Lower leg skin (tissue), 4 donors: ENCODE measurements around the gene ECT2L. TPM values are rescaled to one million over a fixed set of nuclear protein-coding genes. Genes with fewer than 3 reads are reported as not detected.

ENCODE experiments used
- DNase-seq, 2 donors: peaks; one replicate each; pipeline ENCODE4 v3.0.0-alpha.2; 2019; ENCODE audit warnings: low spot score in 2 of 2
- H3K4me3 ChIP-seq: fragments of 200-600 bp; sonication (generic); 2 replicates; pipeline ENCODE4 v1.5.1; 2017; ENCODE audit warnings: mild to moderate bottlenecking, low read depth; ENCODE audit not compliant: poor library complexity, severe bottlenecking
- CTCF ChIP-seq, 3 donors: fragments of 450-650 bp; IDR thresholded peaks; one replicate each; pipeline ENCODE4 v1.5.1; 2016; ENCODE audit warnings: antibody characterized with exemption in 3 of 3, mild to moderate bottlenecking in 3 of 3, moderate library complexity in 2 of 3
- POLR2A ChIP-seq, 2 donors: fragments of 450-650 bp; IDR thresholded peaks; one replicate each; pipeline ENCODE4 v1.6.1; 2016 to 2017; ENCODE audit warnings: antibody characterized with exemption in 2 of 2, mild to moderate bottlenecking in 1 of 2, moderate library complexity in 1 of 2
- WGBS, 2 donors: methylation state at CpG; one replicate each; pipeline ENCODE4 v1.1.5; 2018; 5-methylcytosine and 5-hydroxymethylcytosine counted together
- intact Hi-C: fragments of 100-400 bp; cut with DNase I; formaldehyde crosslinking; loops from one replicate; pipeline ENCODE4 v1.15.0; 2023; ENCODE audit warnings: low total_unique reads
- total RNA-seq, 4 donors: library from RNA; depleted of rRNA; stranded (reverse); fragments of >200 nt; gene quantifications; one replicate each; pipeline ENCODE4 v1.1.0, GENCODE V29; 2016

The ECT2L gene
- total RNA-seq, 4 donors from 2014 or later: 0.08 to 0.26 (median 0.10) TPM; not detected in 1

DNA sequence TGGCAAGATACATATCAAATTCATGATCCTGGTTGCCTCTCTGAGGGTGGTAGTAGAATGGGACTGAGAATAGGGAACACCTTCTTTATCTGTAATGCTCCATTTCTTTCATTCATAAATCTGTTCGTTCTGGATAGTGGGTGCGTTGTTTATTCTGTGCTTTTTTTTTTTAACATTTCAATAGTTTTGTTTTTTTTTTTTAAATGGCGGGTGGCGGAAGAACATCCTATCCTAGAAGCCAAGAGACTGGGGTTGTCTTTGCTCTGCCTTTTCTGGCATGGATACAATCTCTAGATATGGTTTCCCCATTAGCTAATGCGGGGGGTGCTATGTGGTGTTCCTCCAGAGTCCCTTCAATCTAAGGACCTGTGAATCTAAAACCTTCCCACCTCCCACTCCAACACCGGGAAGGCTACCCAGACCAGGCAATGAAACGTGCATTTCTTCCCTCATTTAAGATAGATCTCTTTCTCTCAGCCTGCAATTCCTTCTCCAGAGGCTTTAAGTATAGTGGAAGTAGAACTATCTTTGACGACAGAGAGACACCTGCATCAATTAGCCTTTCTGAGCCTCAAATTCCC, 23.2 kb upstream of the ECT2L start:
- intact Hi-C loops: no loop called here
- 14% methylated on average over 8 of the region's 8 CpGs for WGBS, 2 donors
- TF ChIP-seq POLR2A (IDR thresholded peaks at IDR 0.05) (no peak), CTCF (IDR thresholded peaks at IDR 0.05) (no peak)
- H3K4me3 ChIP-seq: peak overlapping the region; percentile 88
- no peak for DNase-seq

- WGBS, 2 donors: 0% methylated on average over 47 of the region's 47 CpGs
- peak; percentile 97 to 99 for DNase-seq
- peak within 1 kb of the TSS; percentile 88 for H3K4me3 ChIP-seq
- intact Hi-C loops: no loop called here
- TF ChIP-seq POLR2A (IDR thresholded peaks at IDR 0.05): no peak
- no peak for TF ChIP-seq CTCF (IDR thresholded peaks at IDR 0.05)
Measured at GRCh38 chr6:138773177-138774091, 22.5 kb upstream of the ECT2L start, which contains the start of gene CCDC28A. CCDC28A (plus strand) TSS chr6:138773769; CDS start chr6:138776121, 2,352 bp downstream.

DNA sequence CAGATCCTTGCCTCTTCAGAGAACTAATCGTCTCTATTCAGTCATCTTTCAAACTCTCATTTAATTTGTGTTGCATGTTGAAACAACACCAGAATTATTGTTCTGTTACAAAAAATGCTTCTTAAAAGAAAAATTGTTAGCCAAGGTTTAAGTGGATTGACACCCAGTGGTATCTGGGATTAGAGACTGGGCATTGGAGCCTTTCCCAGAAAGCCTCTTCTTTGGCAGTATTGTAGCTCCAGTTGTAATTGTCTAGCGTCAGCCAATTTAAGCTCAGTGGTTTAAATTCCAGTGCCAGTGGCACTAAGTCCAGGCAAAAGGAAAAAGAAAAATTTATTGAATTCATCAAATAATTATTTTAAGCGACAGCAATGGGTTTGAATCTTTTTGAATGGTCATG, 21.5 kb upstream of the ECT2L start:
- TF ChIP-seq POLR2A (IDR thresholded peaks at IDR 0.05): no peak
- TF ChIP-seq CTCF (IDR thresholded peaks at IDR 0.05): no peak

GRCh38 chr6:138776659-138777058, 19.2 kb upstream of the ECT2L start:
- DNase-seq: no peak
- no peak overlapping the region for H3K4me3 ChIP-seq
- intact Hi-C loops: no loop called here
- WGBS, 2 donors: 94 to 97% methylated on average over 1 of the region's 1 CpG
- no peak for TF ChIP-seq POLR2A (IDR thresholded peaks at IDR 0.05)
- TF ChIP-seq CTCF (IDR thresholded peaks at IDR 0.05): no peak

More for the DNA sequence above, 21.5 kb upstream of the ECT2L start:
- no peak for DNase-seq
- WGBS, 2 donors: 16% methylated on average over 3 of the region's 3 CpGs
- intact Hi-C loops: no loop called here
- H3K4me3 ChIP-seq: no peak overlapping the region

- no peak for DNase-seq
- intact Hi-C loops: no loop called here
- 95 to 96% methylated on average over 6 of the region's 6 CpGs for WGBS, 2 donors
- H3K4me3 ChIP-seq: no peak overlapping the region
- TF ChIP-seq CTCF (IDR thresholded peaks at IDR 0.05) (no peak), POLR2A (IDR thresholded peaks at IDR 0.05) (no peak)
Measured at GRCh38 chr6:138778331-138778730, 17.6 kb upstream of the ECT2L start.
